Neural progenitor cell (in vitro differentiated cells): ENCODE measurements around the gene CABP7.

Experiments used
- CTCF ChIP-seq: fragments of 200-600 bp; sonication (generic); IDR thresholded peaks from 2 replicates; pipeline ENCODE4 v1.5.1; 2017; ENCODE audit warnings: antibody characterized with exemption, mild to moderate bottlenecking
- EZH2 ChIP-seq: fragments of 200-600 bp; sonication (generic); IDR thresholded peaks from 2 replicates; pipeline ENCODE4 v1.6.1; 2017; ENCODE audit warnings: antibody characterized with exemption, mild to moderate bottlenecking, moderate library complexity

- TF ChIP-seq EZH2 (no peak), CTCF (no peak)
Observed at GRCh38 chr22:29712119-29712518, 7.7 kb upstream of the CABP7 start.
